Stimulated activated CD4-positive, alpha-beta T cell treated with anti-CD3 and anti-CD28 coated beads, Interleukin-2, amount 100 ng/mL, for 48 hours (primary cell): Measurements from ENCODE around the gene CWC27.
"Not testable (repeated sequence)": the region's sequence is repeated elsewhere in the genome, so short reads cannot be mapped to it uniquely, and the experiment has no call there.

Experiments used
- DNase-seq, 2 donors: peaks; one replicate each; pipeline ENCODE4 v3.0.0-alpha.2; 2020

The CWC27 gene

DNA sequence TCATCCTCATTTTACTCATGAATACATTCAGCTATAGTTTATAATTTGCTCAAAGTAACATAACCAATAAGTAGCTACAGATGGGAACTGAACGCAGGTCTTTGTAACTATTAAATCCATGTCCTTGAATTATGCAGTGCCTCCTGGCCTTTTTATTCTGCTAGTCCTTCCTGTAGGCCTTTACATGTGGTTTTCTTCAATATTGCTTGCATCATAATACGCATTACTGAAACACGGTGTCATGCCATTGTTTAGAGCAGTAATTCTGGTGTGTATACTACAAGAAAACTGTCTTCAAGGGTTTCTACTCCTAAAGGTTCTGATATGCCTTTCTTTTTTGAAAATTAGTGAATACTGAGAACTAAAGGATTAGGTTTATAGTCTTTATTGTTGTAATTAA, 20.7 kb downstream of the CWC27 start:
- no peak for DNase-seq

DNA sequence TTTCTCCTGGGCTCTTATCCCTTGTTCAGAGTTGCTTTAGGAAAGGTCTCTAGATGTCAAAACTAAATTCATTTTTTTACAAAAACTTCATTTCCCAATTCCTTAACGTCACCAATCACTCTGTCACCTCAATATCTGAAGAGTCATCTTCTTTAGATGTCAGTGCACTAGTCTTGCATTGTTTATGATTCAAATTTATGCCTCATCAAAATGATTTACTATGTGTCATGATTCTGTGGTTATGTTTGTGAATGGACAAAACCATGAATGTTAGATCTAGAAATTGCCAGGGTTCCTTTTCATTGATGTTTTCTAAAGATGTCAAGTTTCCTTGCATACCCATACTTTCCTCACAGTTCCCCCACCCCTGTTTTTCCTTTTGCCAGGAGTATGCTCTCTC, 21.5 kb downstream of the CWC27 start:
- DNase-seq, result no peak

DNA sequence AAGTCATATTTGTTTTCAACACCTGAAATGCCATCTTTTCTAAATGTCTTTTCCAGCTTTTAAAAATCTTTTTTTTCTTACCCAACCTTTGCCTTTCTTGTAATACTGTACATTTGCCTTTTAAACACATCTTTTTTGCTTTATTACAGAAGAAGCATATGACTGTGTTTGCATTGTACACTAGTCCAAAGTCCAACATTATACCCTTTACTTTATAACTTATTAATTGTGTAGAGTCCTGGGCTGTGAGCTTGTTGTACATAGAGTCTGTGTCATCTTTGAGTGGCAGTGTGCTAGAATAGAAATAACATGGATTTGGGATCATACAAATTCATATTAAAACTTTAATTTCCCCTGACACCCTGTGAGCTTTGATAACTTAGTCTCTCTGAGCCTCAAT, 23.7 kb downstream of the CWC27 start:
- DNase-seq, result no peak

DNA sequence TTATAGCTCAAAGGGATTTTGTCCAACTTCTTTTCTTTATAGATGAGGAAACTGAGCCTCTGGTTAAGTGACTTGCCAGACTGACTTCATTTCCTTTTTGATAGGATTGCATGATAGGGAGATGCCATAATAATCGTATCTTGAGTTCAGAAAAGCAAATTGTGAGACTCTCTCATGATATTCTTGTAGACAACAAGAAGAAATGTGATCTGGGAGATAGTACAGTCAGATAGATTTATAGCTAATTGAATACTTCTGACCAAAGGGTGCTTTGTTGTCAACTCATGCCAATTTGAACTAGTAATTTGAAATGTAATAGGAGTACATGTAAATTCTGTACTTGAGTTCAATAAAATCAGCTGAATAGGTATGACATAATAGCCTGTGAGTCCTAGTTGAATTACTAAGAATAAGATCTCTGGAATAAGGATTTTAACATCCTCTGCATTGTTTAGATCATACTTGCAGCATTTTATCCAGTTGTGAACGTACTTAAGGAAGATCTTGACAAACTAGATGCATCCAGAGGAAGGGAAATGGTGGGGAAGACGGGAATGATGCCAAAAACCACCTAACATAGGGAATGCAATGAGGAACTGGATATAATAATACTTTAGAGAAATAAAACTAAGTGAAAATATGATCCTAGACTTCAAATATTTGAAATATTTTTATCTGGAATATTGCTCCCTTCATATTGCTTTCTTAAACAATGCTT, 25.5 kb downstream of the CWC27 start:
- no peak for DNase-seq

DNA sequence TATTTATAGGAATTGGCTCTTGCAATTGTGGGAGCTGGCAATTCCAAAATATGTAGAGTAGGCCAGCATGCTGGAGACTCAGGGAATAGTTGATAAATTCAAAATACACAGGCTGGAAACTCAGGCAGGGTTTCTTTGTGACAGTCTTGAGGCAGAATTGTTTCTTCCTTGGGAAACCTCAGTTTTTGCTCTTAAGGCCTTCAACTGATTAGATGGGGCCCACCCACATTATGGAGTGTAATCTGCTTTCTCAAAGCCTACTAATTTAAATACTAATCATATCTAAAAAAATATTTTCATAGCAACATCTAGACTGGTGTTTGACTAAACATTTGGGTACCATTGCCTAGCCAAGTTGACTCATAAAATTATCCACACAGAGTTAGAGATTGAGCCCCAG, 27.6 kb downstream of the CWC27 start:
- no peak for DNase-seq

DNA sequence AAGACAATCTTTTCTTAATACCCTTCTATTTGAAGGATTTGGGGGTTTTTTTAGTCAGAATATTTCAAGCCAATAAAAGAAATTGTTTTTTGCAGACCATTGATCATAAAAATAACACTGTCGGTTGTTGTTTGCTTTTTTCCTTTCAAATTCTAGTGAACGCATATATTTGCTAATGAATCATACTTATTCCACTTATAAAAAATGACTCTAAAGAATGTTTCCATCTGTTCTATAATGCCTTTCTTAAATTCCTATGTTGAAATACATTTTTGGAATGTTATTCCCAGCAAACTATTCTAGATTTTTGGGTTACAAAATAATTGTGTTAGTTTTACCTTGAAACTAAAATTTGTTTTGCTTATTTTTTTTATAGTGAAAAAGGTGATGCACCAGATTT, 32.2 kb downstream of the CWC27 start:
- no peak for DNase-seq

DNA sequence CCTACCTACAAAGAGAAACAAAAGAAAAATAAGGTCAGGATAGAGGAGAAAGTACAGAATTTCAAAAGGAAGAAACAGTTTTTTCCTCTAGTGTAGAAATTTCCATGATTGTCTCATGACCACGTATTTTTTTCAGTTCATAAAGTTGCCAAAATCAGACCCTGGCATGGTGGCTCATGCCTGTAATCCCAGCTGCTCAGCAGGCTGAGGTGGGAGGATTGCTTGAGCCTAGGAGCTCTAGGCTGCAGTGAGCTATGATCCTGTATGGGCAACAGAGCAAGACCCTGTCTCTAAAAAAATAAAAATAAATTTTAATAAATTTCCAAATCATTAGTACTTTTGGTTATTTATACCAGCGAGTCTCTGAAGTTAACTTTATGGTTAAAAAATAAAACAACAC, 37.8 kb downstream of the CWC27 start:
- no peak for DNase-seq

DNA sequence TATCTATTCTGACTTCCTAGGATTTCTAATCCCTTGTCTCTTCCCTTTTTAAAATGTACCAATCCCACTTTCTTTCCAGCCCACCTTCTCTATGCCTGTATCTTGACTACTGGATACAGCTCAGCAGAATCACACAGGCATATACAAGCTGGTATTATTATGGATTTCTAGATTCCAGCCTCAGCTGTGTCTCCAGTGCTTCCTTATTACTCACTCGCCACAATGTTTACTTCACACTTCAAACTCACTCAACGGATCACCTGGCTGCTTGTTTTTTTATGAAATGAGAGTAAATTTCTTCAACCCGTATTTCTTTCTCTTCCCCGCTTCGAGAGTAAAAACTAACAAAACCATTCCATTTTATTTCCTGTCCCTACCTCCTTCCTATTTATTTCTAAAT, 38.8 kb downstream of the CWC27 start:
- DNase-seq, result no peak

DNA sequence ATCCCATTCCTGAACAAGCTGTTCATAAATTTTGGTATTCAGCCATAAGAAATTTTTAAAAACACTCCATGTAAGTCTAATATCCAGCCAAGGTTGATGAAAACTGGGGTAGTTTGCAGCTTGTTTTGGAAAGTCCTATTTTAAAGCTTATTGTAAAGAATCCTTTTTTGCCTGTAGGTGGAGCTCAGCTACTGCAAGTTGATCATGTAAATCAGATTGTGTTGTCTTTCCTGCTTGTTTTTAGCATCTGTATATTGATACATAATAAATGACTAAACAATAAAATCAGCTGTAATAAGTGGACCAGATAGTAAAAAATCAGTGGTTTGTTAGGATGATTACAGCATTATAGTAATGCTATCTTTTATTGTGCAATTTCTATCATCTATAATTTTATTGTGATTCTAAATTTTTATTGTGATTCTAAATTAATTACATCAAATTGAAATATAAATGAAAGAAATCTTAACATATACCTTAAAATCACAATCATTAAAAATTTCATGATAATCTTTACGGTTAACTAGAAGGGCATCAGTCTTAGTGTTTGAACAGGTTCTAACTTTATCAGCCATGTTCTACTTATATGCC, 42.4 kb downstream of the CWC27 start:
- no peak for DNase-seq

DNA sequence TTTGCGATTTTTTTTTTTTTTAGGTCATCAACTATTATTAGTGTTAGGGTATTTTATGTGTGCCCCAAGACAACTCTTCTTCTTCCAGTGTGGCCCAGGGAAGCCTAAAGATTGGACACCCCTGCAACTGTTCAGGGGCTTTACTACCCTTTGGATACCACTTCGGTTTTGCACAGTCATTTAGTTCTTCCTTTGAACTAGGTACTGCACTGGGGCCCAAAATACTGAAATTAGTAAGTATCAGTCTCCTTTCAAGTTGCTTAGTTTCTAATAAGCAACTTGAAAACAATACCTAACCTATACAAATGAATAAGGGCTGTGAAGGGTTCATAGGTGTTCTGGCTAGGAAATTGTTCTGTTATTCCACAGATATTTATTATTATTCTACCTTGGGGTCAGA, 45.3 kb downstream of the CWC27 start:
- no peak for DNase-seq

DNA sequence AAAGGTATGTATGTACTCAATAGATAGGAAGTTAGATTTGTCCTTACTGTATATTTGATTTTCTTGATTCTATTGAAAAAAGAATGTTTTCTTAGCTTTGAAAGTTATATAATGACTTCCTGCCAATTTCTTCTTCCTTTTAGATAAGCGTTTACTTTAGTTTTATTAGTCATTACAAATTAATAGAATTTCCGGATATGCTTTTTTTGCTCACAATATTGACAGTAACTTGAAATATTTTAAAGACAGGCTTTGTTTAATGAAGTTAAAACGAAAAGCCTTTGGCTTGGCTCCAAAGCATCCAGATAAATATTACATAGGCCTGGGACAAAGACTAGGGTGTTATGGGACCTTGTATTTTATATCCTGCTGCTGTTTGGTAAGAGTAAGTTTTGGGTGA, 49.5 kb downstream of the CWC27 start:
- DNase-seq, result no peak

DNA sequence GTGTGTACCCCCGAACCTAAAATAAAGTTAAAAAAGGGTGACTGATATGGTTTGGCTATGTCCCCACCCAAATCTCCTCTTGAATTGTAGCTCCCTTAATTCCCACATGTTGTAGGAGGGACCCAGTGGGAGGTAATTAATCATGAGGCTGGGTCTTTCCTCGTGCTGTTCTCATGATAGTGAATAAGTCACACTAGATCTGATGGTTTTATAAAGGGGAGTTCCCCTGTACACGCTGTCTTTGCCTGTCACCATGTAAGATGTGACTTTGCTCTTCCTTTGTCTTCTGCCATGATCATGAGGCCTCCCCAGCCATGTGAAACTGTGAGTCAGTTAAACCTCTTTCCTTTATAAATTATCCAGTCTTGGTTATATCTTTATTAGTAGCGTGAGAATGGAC, 50.6 kb downstream of the CWC27 start:
- DNase-seq, result not testable (repeated sequence)

DNA sequence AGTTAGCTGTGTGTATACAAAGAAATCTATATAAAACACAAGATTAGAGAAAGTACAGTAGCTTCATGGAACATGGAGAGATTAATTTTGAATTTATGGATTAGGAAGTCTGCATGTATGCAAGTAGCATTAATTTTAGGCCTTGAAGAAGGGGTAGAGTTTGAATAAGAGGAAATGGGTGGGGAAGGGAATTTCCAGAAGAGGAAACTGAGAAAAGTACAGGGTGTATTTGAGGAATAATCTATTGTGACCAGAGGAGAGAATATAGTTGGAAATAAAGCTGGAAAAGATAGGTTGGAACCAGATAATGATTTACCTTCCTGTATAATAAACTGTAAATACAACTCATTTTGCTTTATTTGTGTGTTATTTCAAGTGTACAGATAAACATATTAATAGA, 53.6 kb downstream of the CWC27 start:
- no peak for DNase-seq

DNA sequence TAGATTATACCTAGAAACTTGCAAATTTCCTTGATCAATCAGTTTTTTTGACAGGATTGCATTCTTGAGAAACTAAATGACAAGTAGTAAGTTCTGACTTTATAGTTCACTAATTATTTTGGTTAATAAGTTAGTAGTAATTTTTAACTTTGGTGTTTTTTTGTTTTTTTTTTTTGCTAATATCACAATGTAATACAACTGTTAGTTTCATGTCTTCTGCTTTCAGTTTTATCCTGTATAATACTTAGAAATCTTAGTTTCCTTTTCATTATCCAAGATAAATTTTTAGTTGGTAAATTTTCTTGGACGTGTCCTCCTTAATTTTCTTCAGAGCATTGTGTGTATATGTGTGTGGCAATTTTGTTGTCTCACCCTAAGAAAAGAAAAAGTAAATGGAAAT, 57.8 kb downstream of the CWC27 start:
- no peak for DNase-seq

DNA sequence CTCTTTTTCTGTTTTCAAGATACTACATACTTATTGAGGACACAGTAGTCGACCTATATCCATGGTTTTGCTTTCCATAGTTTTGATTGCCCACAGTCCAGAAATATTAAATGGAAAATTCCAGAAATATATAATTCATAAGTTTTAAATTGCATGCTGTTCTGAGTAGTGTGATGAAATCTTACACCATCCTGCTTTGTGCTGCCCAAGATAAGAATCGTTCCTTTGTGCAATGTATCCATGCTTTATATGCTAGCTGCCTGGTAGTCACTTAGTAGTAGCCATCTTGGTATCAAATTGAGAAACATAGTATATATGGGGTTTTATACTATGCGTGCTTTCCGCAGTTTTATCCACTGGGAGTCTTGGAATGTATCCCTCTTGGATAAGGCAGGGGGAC, 59.0 kb downstream of the CWC27 start:
- DNase-seq, result no peak

DNA sequence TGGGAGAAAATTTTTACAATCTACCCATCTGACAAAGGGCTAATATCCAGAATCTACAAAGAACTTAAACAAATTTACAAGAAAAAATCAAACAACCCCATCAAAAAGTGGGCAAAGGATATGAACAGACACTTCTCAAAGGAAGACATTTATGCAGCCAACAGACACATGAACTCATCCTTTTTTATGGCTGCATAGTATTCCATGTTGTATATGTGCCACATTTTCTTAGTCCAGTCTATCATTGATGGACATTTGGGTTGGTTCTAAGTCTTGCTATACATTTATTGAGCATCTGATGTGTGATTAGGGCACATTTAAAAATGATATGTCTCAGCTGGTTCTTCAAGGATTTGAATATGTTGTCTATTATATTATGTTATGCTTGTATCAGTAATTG, 61.9 kb downstream of the CWC27 start:
- DNase-seq, result not testable (repeated sequence)

DNA sequence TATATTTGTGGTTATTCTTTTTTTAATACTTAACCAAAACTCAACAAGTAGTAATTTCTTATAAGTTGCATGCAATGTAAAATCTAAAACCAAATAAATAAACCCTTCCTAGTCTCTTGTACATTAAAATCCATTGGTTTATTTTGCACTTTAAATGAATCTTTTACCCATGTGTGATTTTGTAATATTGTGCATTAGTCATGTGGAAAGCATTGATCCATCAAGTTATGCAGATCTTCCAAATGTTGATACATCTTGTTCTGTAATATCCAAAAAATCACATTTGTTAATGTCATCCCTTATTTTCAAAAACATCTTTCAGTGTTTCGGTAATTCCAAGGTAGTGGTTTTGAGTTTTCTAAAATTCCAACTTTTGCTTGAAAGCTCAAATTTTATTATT, 63.3 kb downstream of the CWC27 start:
- no peak for DNase-seq

DNA sequence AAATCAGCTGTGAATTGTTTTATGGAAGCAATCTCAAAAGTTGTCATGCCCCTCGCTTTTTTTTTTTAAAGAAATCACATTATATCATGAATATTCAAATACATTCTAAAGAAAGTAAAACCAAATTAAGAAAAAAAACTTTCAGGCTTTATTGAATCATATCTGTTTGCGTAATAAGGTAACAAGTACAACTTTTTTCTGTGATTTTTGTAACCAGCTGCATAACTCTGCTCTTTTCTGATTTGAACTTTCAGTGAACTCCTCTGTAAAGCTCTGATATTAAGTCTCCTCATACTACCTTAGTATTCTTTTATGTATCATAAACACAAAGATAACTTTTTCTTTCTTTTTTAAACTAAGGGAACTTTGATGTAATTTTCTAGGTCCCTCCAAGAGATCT, 65.3 kb downstream of the CWC27 start:
- no peak for DNase-seq

DNA sequence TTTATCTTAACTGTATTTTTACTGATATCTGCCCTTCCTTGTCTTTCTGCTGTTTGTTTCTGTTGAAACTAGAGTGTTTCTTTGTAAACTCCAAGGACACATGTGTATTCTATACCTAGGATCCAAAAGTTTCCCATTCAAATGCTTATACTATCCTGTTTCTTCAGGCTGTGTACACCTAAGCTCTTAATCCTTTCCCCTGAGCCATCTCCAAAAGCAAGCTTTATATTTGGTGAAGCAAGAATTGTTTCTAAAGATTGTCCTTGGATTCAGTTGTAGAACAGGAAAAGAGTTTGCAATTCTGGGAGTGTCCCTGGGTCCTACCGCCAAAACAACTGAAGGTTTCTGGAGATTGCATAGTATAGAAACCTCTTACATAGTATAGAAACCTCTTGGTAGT, 65.9 kb downstream of the CWC27 start:
- DNase-seq, result no peak

DNA sequence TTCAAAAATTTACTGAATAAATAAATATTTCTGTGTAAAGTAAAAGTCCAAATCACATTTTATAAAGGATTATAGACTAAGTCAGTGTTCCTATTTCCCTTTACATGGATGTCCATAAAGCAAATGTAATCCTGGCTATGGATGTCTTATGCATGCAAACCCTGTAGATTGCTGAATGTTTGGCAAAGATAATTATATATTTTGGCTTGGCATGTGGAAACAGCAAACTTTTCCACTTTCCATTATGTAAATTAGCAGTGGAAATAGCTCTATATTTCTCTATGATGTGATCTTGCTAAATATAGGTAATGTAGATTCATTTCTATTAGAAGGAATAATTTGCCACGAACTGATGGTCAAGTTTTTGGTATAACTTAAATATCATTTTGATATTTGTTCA, 66.5 kb downstream of the CWC27 start:
- DNase-seq, result no peak

DNA sequence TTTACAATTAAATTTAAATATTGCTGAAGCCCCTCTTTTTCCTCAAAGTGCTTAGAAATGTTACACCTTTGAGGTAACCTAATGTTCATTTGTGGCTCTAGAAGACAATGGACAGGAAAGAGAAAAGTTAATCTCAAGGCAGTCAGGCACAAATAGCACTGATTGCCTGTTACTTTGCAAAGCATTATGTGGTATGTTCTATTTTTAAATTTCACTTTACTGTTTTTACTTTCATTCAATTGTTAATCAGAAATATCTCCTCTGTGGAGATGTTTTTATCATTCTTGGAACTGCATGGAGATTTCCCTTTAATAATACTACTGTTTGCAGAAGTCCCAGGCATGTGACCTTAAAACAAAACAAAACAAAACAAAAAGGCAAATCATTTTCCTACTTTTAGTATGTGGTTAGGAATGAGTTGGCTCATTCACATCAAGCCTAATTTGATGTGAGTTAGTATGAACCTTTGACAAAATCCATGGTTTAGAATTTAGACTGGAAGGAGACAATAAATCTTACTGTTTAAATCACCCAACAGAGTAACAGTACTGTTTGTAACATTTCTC, 67.5 kb downstream of the CWC27 start:
- no peak for DNase-seq

DNA sequence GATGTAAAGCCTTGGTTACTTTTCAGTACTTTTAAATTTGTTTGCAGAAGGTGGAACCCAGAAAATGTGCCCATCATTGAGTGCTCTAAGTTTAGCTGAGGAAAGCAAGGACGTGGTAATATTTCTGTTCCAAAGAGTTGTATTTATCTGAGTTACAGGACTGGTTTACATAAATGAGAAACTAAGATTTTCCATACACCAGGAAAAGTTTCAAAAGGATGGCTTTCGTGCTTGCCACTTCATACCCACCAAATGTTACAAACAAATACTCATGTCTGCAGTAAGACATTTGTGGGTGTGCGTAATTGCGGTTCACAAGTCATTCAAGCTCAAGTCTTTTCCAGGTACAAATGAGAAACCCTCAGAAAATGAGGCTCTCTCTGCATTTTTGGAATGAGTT, 68.1 kb downstream of the CWC27 start:
- no peak for DNase-seq

DNA sequence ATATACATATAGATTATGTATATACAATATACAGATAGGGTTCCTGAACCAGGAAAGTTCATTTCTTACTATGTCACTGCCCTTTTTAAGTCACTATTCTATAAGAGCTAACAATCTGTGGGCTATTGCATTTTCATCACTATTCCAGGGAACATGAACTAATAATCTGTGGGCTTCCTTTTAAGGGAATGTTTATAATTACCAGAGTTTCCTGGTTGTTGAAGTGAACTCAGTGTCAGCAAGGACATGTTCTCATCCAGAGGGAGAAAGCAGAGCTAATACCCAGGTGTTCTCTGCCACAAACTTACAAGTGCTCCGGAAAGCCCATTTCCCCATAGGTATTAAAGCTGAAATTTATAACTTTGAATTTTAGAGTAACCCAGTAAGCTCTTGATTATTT, 69.6 kb downstream of the CWC27 start:
- no peak for DNase-seq

DNA sequence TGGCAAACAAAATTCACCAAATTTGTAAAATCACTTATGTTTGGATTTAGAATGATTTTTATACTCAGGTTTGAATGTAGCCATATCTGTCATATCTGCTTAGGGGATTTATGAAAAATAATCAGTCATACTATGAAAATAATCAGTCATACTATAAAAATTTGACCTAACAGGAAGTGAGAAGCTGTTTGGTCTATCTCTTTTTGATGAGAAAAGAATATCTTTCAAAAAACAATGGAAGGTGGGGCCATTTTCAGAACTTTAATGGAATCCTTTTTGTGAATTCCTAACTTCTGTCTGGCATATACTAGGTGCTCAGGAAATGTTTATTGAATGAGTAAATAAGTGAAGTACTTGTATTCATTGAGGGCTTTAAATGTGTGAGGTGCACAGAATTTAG, 70.1 kb downstream of the CWC27 start:
- DNase-seq, result no peak

DNA sequence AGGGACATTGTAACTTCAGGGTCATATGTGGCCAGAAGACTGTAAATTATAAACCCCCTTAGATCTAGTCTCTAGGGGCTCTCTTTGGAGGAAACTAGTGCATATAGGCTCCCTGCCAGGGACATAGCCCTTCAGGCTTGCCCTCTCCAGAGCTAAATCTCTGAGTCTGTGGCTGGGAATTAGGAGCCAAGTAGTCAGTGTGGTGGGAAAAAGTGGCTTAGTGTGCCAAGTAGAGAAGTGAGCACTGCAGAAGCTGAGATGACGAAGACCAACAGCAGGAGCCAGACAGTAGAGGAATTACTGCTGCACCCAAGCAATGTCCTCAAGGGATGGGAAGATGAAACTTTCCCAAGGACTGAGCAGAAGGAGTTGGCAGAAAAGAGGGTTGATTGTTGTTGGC, 71.2 kb downstream of the CWC27 start:
- DNase-seq, result no peak
